Measurements from ENCODE around the gene UMPS.

- TF ChIP-seq POLR2A (IDR thresholded peaks at IDR 0.05) (no peak), CTCF (IDR thresholded peaks at IDR 0.05) (no peak)
These were observed 32.4 kb downstream of the UMPS start for GRCh38 chr3:124762661-124763011.

Measured in Peyer's patch (tissue), 4 donors.